ENCODE measurements around the gene AP2A2. TPM values are rescaled to one million over a fixed set of nuclear protein-coding genes. Genes with fewer than 3 reads are reported as not detected.

The AP2A2 gene
- total RNA-seq, 1 experiment from 2014 or later = 92.9 TPM

- H3K4me3 Mint-ChIP-seq (ENCODE audit: low read depth, unreplicated experiment) = no peak overlapping the region
- TF ChIP-seq, protein P1, sequence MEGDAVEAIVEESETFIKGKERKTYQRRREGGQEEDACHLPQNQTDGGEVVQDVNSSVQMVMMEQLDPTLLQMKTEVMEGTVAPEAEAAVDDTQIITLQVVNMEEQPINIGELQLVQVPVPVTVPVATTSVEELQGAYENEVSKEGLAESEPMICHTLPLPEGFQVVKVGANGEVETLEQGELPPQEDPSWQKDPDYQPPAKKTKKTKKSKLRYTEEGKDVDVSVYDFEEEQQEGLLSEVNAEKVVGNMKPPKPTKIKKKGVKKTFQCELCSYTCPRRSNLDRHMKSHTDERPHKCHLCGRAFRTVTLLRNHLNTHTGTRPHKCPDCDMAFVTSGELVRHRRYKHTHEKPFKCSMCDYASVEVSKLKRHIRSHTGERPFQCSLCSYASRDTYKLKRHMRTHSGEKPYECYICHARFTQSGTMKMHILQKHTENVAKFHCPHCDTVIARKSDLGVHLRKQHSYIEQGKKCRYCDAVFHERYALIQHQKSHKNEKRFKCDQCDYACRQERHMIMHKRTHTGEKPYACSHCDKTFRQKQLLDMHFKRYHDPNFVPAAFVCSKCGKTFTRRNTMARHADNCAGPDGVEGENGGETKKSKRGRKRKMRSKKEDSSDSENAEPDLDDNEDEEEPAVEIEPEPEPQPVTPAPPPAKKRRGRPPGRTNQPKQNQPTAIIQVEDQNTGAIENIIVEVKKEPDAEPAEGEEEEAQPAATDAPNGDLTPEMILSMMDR (IDR thresholded peaks at IDR 0.05; ENCODE audit: unreplicated experiment) = no peak
- intact Hi-C loops (cut with micrococcal nuclease; ENCODE audit: unreplicated experiment) = no loop called here
- H3K27ac Mint-ChIP-seq (ENCODE audit: unreplicated experiment) = no peak overlapping the region
- H3K9me3 Mint-ChIP-seq (ENCODE audit: low read depth, unreplicated experiment) = no peaks in the 10 kb centered on the region
- H3K27me3 Mint-ChIP-seq (ENCODE audit: unreplicated experiment) = no peaks in the 10 kb centered on the region
- CTCF ChIA-PET = no interaction called here
- no peaks in the 10 kb centered on the region for H3K4me1 Mint-ChIP-seq (ENCODE audit: low read depth, unreplicated experiment)
- no peak for DNase-seq
- BruUV-seq (replicated peaks) = no TSS peak
- peaks cover 57% of the 10 kb centered on the region for H3K36me3 Mint-ChIP-seq (ENCODE audit: insufficient read depth, unreplicated experiment)
Measured at GRCh38 chr11:970319-970871, 44.7 kb downstream of the AP2A2 start.

- no peak for DNase-seq
- no peaks in the 10 kb centered on the region for H3K9me3 Mint-ChIP-seq (ENCODE audit: low read depth, unreplicated experiment)
- H3K36me3 Mint-ChIP-seq (ENCODE audit: insufficient read depth, unreplicated experiment) = peaks cover 60% of the 10 kb centered on the region
- no TSS peak for BruUV-seq (replicated peaks)
- H3K4me3 Mint-ChIP-seq (ENCODE audit: low read depth, unreplicated experiment) = no peak overlapping the region
- no peak overlapping the region for H3K27ac Mint-ChIP-seq (ENCODE audit: unreplicated experiment)
- intact Hi-C loops (cut with micrococcal nuclease; ENCODE audit: unreplicated experiment) = no loop called here
- TF ChIP-seq, protein P1 (IDR thresholded peaks at IDR 0.05; ENCODE audit: unreplicated experiment) = no peak
- CTCF ChIA-PET = no interaction called here
- no peaks in the 10 kb centered on the region for H3K4me1 Mint-ChIP-seq (ENCODE audit: low read depth, unreplicated experiment)
- no peaks in the 10 kb centered on the region for H3K27me3 Mint-ChIP-seq (ENCODE audit: unreplicated experiment)
Measured at GRCh38 chr11:971092-971690, 45.5 kb downstream of the AP2A2 start.

GRCh38 chr11:971731-972365, 46.2 kb downstream of the AP2A2 start:
- intact Hi-C loops (cut with micrococcal nuclease; ENCODE audit: unreplicated experiment) = no loop called here
- TF ChIP-seq, protein P1 (IDR thresholded peaks at IDR 0.05; ENCODE audit: unreplicated experiment) = no peak
- Mint-ChIP-seq H3K9me3 (ENCODE audit: low read depth, unreplicated experiment) (no peaks in the 10 kb centered on the region), H3K27ac (ENCODE audit: unreplicated experiment) (no peak overlapping the region), H3K4me3 (ENCODE audit: low read depth, unreplicated experiment) (no peak overlapping the region), H3K27me3 (ENCODE audit: unreplicated experiment) (no peaks in the 10 kb centered on the region), H3K4me1 (ENCODE audit: low read depth, unreplicated experiment) (no peaks in the 10 kb centered on the region), H3K36me3 (ENCODE audit: insufficient read depth, unreplicated experiment) (peaks cover 55% of the 10 kb centered on the region)
- no TSS peak for BruUV-seq (replicated peaks)
- no peak for DNase-seq
- CTCF ChIA-PET = no interaction called here

GRCh38 chr11:972523-973211, 47.0 kb downstream of the AP2A2 start:
- no TSS peak for BruUV-seq (replicated peaks)
- CTCF ChIA-PET = interaction anchor here (0.6 kb wide), 2 partner anchors 26 to 111 kb away, joined by 3 to 4 read pairs; no protein-coding TSS in a partner anchor
- intact Hi-C loops (cut with micrococcal nuclease; ENCODE audit: unreplicated experiment) = no loop called here
- TF ChIP-seq, protein P1 (IDR thresholded peaks at IDR 0.05; ENCODE audit: unreplicated experiment) = no peak
- Mint-ChIP-seq H3K36me3 (ENCODE audit: insufficient read depth, unreplicated experiment) (peaks cover 51% of the 10 kb centered on the region), H3K9me3 (ENCODE audit: low read depth, unreplicated experiment) (no peaks in the 10 kb centered on the region), H3K27ac (ENCODE audit: unreplicated experiment) (no peak overlapping the region), H3K4me3 (ENCODE audit: low read depth, unreplicated experiment) (no peak overlapping the region), H3K4me1 (ENCODE audit: low read depth, unreplicated experiment) (no peaks in the 10 kb centered on the region), H3K27me3 (ENCODE audit: unreplicated experiment) (no peaks in the 10 kb centered on the region)
- no peak for DNase-seq
